ENCODE measurements around the gene NDUFA5.

NDUFA5 gene

DNA sequence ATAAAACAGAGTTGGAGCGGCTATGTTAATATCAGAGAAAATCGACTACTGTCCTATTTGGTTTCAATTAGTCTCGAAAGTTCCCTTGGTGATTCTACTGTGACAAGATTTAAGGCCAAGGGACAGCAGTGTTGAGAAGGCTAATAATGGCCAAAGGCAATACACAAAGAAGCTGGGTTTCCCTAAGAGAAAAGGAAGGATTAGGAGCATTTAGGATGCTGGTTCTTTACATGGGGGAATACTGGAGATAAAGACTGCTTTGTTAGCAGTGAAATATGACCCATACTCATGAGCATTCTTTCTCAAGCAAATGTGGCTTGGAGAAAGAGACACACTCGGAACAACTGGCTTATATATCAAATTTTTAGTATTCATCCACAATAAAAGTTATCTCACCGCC is 55.4 kb downstream of the NDUFA5 start:
- no peak for DNase-seq (ENCODE audit: low spot score)

DNA sequence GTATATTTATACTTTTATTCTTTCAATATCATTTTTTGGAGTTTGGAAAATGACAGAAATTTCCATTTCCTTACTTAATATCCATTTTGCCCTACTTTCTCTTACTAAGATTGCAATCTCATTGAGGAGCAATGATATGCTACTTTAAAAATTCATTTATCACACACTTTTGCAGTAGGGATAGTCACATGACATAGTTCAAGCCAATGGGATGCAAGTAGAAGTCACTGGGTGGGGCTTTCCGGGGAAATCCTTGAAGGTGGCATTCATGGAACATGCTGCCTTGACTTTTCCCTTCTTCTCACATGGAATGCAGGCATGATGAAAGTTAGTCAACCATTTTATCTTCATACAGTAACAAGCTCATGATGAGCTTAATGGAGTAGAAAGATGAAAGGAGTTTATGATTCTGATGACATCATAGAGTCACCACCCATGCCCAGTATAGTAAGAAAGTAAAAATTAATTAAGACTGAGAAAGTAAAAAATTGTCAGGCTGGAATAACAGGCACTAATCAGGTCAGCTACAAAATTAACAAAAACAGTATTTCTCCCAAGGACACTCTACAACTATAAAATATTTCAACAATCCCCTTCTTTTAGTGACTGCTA is 56.6 kb downstream of the NDUFA5 start:
- DNase-seq (ENCODE audit: low spot score), result no peak

DNA sequence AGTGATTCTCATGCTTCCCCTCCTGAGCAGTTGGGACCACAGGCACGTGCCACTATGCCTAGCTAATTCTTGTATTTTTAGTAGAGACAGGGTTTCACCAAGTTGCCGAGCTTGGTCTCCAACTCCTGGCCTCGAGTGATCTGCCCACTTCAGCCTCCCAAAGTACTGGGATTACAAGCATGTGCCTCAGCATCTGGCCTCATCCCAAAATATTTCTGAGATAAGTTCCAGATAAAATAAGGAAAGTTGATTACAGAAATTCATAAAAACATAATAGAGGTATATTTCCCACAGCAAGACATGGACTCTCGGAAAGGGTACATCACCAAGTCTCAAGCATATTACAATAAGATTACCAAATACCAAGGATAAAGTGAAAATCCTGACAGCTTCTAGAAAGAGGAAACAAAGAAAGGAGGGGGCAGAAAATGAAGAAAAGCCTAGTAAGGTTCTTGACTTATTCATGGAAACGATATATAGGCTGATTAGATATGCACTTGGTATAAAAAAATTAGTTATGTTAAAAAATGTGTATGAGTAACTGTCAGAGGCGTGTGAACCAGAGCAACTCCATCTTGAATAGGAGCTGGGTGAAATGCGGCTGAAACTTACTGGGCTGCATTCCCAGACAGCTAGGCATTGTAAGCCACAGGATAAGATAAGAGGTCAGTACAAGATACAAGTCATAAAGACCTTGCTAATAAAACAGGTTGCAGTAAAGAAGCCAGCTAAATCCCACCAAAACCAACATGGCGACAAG is 58.2 kb downstream of the NDUFA5 start:
- DNase-seq (ENCODE audit: low spot score), result no peak

DNA sequence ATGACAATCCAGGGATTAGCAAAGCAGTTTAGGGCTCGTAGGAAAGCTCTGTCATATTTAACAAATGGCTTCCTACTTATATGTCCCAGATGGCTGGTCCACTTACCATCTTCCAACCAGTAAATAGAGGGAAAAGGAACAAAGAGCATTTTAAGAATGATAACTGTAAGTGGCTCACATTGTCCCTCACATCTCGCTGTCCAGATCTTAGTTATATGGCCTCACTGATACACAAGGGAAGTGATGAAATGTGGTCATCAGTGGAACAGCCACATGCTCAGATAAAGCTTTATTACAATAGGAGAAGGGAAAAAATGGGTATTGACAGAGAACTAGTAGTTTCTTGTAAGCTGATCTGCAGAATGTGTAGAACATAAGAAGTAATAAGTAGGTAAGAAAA is 59.0 kb downstream of the NDUFA5 start:
- DNase-seq (ENCODE audit: low spot score), result no peak

DNA sequence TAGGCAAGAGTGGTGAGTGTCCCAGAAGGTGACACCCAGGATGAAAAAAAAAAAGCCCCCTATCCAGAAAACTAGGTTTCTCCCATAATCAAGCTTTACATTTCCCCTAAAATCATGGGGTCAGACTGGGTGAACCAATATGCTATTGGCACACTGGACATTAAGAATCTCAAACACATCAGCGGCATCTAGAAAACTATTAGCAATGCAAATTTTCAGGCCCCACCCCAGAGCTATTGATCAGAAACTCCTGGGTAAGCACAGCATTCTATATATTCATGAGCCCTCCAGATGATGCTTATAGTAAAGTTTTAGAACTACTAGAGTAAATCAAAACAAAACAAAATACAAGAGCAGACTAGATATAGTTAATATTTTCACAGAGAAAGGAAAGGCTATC is 59.6 kb downstream of the NDUFA5 start:
- DNase-seq (ENCODE audit: low spot score), result no peak

DNA sequence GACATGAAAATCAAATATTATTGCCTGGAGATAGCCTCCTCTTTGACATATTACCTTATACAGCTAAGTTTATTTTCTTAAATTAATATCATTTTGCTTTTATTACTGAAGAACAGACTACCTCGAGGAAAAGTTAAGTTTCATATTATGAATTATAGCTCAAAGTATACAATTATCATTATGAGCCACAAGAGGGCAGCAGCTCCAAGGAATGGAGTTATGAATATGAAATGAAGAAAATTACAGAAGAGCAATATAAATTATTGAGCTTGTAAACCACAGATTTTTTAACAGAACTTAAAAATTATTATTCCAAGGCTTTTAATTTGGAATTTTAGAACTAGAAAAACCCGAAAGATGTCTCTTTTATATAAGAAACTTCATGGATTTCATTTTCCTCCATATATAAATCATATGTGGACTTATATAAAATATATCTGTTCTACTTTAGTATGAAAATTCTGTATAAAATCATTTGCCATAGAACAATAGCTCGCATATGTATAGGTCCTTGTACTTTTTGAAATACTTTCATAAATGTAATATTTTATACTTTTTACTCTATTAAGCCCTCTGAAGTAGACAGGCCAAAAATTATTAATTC is 63.3 kb downstream of the NDUFA5 start:
- DNase-seq (ENCODE audit: low spot score), result peak; percentile 44

DNA sequence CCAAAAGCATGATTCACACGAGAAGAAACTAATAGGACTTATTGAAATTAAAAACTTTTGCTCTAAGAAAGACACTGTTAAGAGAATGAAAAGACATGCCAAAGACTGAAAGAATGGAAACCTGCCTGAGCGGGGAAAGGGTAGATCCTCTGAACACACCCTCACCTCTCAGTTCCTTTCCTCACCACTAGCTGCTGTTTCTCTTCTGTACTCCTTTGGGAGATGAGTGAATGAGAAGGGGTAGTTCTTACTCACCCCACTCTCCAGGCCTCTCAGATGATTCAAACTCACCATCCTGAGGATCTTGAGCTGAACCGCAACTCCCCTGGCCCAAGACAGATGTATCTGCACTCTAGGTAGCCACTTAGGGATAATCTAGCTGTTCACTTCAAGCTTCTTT is 65.1 kb downstream of the NDUFA5 start:
- DNase-seq (ENCODE audit: low spot score), result no peak
